ENCODE measurements around the gene LIPG. TPM values are rescaled to one million over a fixed set of nuclear protein-coding genes. Genes with fewer than 3 reads are reported as not detected.
A peak's percentile ranks its signal among the peaks of the same experiment; 100 is the strongest.

LIPG gene
- total RNA-seq, 1 donor from 2014 or later: 10.2 TPM

DNA sequence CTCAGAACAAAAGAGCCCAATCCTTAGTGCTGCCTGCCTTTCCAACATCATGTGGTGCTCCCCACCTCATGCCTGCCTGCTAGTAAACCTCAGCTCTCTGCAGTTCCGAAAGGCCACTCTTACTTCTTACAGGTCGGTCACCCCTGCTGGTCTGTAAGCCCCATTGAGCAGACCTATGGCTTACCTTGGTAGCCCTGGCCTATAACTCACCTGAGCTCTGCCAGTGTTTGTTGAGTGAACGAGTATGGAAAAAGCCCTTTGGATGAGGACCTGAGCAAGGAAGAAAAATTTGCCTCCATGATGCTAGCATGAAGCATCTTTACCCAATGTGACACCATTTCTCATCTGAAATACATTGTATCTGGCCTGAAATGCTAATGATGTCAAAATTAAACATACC, 83.3 kb downstream of the LIPG start:
- Mint-ChIP-seq H3K9me3 (ENCODE audit: unreplicated experiment) (no peaks in the 10 kb centered on the region), H3K27ac (ENCODE audit: unreplicated experiment) (no peak overlapping the region), H3K36me3 (ENCODE audit: unreplicated experiment) (no peaks in the 10 kb centered on the region), H3K27me3 (ENCODE audit: unreplicated experiment) (peaks cover 2% of the 10 kb centered on the region), H3K4me3 (ENCODE audit: unreplicated experiment) (no peak overlapping the region), H3K4me1 (ENCODE audit: low read depth, unreplicated experiment) (peaks cover 12% of the 10 kb centered on the region)
- TF ChIP-seq, protein P1, sequence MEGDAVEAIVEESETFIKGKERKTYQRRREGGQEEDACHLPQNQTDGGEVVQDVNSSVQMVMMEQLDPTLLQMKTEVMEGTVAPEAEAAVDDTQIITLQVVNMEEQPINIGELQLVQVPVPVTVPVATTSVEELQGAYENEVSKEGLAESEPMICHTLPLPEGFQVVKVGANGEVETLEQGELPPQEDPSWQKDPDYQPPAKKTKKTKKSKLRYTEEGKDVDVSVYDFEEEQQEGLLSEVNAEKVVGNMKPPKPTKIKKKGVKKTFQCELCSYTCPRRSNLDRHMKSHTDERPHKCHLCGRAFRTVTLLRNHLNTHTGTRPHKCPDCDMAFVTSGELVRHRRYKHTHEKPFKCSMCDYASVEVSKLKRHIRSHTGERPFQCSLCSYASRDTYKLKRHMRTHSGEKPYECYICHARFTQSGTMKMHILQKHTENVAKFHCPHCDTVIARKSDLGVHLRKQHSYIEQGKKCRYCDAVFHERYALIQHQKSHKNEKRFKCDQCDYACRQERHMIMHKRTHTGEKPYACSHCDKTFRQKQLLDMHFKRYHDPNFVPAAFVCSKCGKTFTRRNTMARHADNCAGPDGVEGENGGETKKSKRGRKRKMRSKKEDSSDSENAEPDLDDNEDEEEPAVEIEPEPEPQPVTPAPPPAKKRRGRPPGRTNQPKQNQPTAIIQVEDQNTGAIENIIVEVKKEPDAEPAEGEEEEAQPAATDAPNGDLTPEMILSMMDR (IDR thresholded peaks at IDR 0.05; ENCODE audit: partially characterized antibody, unreplicated experiment): no peak
- no peak for DNase-seq

DNA sequence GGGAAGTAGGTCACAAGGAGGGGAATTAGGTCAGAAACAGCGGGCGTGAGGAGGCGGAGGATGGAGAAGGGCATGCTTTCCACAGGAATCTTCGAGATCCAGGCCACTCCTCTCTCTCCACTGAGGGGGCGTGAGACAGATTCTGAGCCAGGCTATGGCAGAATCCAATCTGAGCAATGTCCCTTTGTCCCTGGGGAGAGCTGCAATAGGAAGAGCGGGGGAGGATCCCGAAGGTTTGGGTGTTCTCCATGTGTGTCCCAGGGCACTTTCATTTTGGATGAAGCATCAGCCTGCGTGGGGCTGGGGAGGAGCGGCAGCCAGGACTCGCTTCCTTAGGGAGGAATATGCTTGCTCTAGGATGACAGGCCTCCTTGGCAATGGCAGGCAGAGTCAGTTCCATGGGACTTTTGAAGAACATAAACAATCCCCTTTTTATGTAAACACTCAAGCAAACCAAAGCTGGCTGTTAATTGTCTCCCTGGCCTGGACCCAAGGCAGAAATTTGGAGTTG, 84.0 kb downstream of the LIPG start:
- peaks cover 2% of the 10 kb centered on the region for H3K27me3 Mint-ChIP-seq (ENCODE audit: unreplicated experiment)
- no peak overlapping the region for H3K27ac Mint-ChIP-seq (ENCODE audit: unreplicated experiment)
- peaks cover 12% of the 10 kb centered on the region for H3K4me1 Mint-ChIP-seq (ENCODE audit: low read depth, unreplicated experiment)
- no peak overlapping the region for H3K4me3 Mint-ChIP-seq (ENCODE audit: unreplicated experiment)
- H3K9me3 Mint-ChIP-seq (ENCODE audit: unreplicated experiment): no peaks in the 10 kb centered on the region
- TF ChIP-seq, protein P1 (IDR thresholded peaks at IDR 0.05; ENCODE audit: partially characterized antibody, unreplicated experiment): no peak
- H3K36me3 Mint-ChIP-seq (ENCODE audit: unreplicated experiment): no peaks in the 10 kb centered on the region
- no peak for DNase-seq

DNA sequence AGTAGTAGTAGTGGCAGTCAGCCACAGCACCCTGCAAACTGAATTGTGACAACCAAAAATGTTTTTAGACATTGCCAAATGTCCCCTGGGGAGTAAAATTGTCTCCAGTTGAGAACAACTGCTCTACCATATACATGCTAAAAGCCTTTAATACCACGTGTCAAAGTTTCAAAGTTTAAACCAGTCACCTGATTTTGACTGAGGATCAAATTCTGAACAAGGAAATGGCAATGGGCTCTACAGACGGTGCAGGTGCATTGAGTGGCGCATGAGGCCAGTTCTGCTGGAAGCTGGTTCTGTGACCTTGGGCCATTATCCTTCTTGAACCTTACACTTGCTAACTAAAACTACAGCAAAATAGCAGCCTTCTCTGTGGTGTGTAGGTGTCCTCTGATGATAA, 85.0 kb downstream of the LIPG start:
- Mint-ChIP-seq H3K4me1 (ENCODE audit: low read depth, unreplicated experiment) (peaks cover 12% of the 10 kb centered on the region), H3K9me3 (ENCODE audit: unreplicated experiment) (no peaks in the 10 kb centered on the region), H3K27me3 (ENCODE audit: unreplicated experiment) (no peaks in the 10 kb centered on the region), H3K4me3 (ENCODE audit: unreplicated experiment) (no peak overlapping the region), H3K36me3 (ENCODE audit: unreplicated experiment) (no peaks in the 10 kb centered on the region), H3K27ac (ENCODE audit: unreplicated experiment) (no peak overlapping the region)
- TF ChIP-seq, protein P1 (IDR thresholded peaks at IDR 0.05; ENCODE audit: partially characterized antibody, unreplicated experiment): no peak
- DNase-seq: no peak

DNA sequence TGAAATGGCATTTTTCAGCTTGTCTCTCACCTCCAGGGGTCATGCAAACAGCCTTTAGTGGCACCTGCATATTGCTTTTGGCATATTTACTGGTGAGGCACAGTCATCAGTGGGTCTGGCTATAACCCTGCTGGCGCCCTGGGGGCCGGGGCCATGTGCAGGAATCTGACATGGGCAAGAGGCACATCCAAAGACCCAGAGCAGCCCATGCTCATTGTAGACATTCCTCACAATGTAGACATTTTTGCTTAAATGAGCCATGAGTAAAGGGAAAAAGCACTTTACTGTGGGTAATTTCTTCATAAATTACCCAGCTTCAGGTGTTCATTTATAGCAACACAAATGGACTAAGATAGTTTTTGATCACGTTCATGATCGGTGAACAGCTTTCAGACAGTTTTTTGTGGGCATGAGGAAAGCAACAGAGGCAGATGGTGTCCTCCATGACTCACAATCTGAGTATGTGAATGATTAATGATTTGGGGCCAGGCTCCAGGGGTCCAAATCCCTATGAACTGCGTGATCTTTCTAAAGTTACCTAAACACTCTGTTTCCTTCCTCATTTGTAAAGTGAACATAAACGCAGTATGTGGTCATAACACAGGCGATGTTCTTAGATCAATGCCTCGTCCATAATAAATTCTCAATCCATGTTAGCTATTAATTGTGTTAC, 85.8 kb downstream of the LIPG start:
- DNase-seq: no peak
- Mint-ChIP-seq H3K27ac (ENCODE audit: unreplicated experiment) (peak overlapping the region; percentile 79), H3K36me3 (ENCODE audit: unreplicated experiment) (no peaks in the 10 kb centered on the region), H3K9me3 (ENCODE audit: unreplicated experiment) (no peaks in the 10 kb centered on the region), H3K4me1 (ENCODE audit: low read depth, unreplicated experiment) (peaks cover 12% of the 10 kb centered on the region), H3K4me3 (ENCODE audit: unreplicated experiment) (peak overlapping the region; percentile 13), H3K27me3 (ENCODE audit: unreplicated experiment) (no peaks in the 10 kb centered on the region)
- TF ChIP-seq, protein P1 (IDR thresholded peaks at IDR 0.05; ENCODE audit: partially characterized antibody, unreplicated experiment): no peak

DNA sequence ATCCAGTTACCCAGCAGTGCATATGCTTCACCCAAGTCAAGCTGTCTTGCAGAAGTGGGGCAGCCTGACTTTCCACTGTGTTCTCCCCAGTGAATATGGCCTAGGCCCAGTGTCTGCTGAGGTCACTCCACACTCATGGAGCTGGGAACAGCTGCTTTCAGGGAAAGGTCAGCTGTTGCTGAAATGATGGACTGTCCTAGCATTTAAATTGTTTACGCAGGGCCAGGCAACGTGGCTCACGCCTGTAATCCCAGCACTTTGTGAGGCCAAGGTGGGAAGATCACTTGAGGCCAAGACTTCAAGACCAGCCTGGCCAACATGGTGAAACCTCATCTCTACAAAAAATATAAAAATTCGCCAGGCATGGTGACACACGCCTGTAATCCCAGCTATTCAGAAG, 86.5 kb downstream of the LIPG start:
- Mint-ChIP-seq H3K36me3 (ENCODE audit: unreplicated experiment) (no peaks in the 10 kb centered on the region), H3K27ac (ENCODE audit: unreplicated experiment) (peak overlapping the region; percentile 79), H3K4me3 (ENCODE audit: unreplicated experiment) (peak overlapping the region; percentile 13), H3K27me3 (ENCODE audit: unreplicated experiment) (no peaks in the 10 kb centered on the region), H3K9me3 (ENCODE audit: unreplicated experiment) (no peaks in the 10 kb centered on the region), H3K4me1 (ENCODE audit: low read depth, unreplicated experiment) (peaks cover 12% of the 10 kb centered on the region)
- peak; percentile 34 for DNase-seq
- TF ChIP-seq, protein P1 (IDR thresholded peaks at IDR 0.05; ENCODE audit: partially characterized antibody, unreplicated experiment): no peak

Measured in glutamatergic neuron (in vitro differentiated cells).